GM12891 (cell line): ENCODE results near the gene CAP2.

Experiments
- POLR2A ChIP-seq: IDR thresholded peaks from 2 replicates; pipeline ENCODE4 v1.6.1; 2011; ENCODE audit warnings: low read depth, low read length, control low read depth
- POLR2AphosphoS5 ChIP-seq: IDR thresholded peaks from 2 replicates; pipeline ENCODE4 v1.6.1; 2011; ENCODE audit warnings: low read depth, low read length, control low read depth
- SPI1 ChIP-seq: IDR thresholded peaks from 2 replicates; pipeline ENCODE4 v1.6.1; 2011; ENCODE audit warnings: low read depth, low read length, control low read depth
- TAF1 ChIP-seq: IDR thresholded peaks from 2 replicates; pipeline ENCODE4 v1.6.1; 2011; ENCODE audit warnings: low read depth, low read length, control low read depth

DNA sequence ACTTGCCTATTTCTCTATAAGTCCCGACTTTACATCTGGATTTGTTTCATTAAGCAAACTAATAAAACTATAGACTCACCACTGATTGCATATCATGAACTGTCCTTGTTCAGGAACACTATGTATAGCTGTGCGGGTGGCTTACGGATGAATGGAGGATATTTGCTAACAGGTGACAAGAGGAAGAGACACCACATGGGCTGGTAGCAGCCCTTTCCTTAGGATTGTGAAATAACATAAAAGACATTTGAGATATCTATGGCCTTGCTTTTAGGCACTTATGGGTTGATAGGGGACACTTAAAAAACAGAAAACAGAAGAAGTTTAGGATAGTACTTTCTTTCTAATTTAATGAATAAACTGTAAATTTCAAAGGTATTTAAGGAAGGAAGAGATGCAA lies 5.0 kb upstream of the CAP2 start:
- no peak for TF ChIP-seq POLR2A
- no peak for TF ChIP-seq SPI1
- TF ChIP-seq POLR2AphosphoS5: no peak
- TF ChIP-seq TAF1: no peak
